ENCODE measurements around the gene C2CD2L. TPM values are rescaled to one million over a fixed set of nuclear protein-coding genes. Genes with fewer than 3 reads are reported as not detected.

Gene C2CD2L
- total RNA-seq, 1 experiment from 2014 or later, result 6.4 TPM

- 0 out of 2 replicates have a peak, but pooled peaks have one; percentile 9 for TF ChIP-seq FOXP4 (CRISPR knock-in tag; IDR thresholded peaks at IDR 0.05)
These were observed 13.0 kb upstream of the C2CD2L start (continued) for GRCh38 chr11:119093942-119094815.

GRCh38 chr11:119094816-119095065, 12.4 kb upstream of the C2CD2L start:
- DNase-seq (ENCODE audit: low spot score) (peak; percentile 74), ATAC-seq (peak; percentile 14)
- peak overlapping the region; percentile 68 for H3K27ac Mint-ChIP-seq
- H3K36me3 Mint-ChIP-seq, result peaks cover 51% of the 10 kb centered on the region
- TF ChIP-seq, protein P1, sequence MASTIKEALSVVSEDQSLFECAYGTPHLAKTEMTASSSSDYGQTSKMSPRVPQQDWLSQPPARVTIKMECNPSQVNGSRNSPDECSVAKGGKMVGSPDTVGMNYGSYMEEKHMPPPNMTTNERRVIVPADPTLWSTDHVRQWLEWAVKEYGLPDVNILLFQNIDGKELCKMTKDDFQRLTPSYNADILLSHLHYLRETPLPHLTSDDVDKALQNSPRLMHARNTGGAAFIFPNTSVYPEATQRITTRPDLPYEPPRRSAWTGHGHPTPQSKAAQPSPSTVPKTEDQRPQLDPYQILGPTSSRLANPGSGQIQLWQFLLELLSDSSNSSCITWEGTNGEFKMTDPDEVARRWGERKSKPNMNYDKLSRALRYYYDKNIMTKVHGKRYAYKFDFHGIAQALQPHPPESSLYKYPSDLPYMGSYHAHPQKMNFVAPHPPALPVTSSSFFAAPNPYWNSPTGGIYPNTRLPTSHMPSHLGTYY (CRISPR knock-in tag; IDR thresholded peaks at IDR 0.05), result no peak
- no peak; the same call in 1 of the 2 replicates for TF ChIP-seq NR2C2 (CRISPR knock-in tag; IDR thresholded peaks at IDR 0.05)
- TF ChIP-seq HMGXB4 (CRISPR knock-in tag; IDR thresholded peaks at IDR 0.05), result peak; percentile 96
- TF ChIP-seq SMAD4 (CRISPR knock-in tag; IDR thresholded peaks at IDR 0.05), result 0 out of 2 replicates have a peak, but pooled peaks have one; percentile 26
- peak overlapping the region; percentile 94 for H3K4me3 Mint-ChIP-seq
- no peaks in the 10 kb centered on the region for H3K9me3 Mint-ChIP-seq
- no peaks in the 10 kb centered on the region for H3K27me3 Mint-ChIP-seq (ENCODE audit: low read depth)
- CTCF ChIA-PET, result interaction anchor here (0.6 to 2.1 kb wide), 5 partner anchors 29 to 246 kb away, joined by 3 to 8 read pairs (median 4); partner anchors contain the start of gene C1QTNF5
- POLR2A ChIA-PET, result interaction anchor here (0.6 to 2.6 kb wide), 6 partner anchors 10 to 102 kb away, joined by 3 to 12 read pairs (median 4); partner anchors contain the start of genes C2CD2L, HMBS and VPS11
- H3K4me1 Mint-ChIP-seq, result peaks cover 24% of the 10 kb centered on the region

DNA sequence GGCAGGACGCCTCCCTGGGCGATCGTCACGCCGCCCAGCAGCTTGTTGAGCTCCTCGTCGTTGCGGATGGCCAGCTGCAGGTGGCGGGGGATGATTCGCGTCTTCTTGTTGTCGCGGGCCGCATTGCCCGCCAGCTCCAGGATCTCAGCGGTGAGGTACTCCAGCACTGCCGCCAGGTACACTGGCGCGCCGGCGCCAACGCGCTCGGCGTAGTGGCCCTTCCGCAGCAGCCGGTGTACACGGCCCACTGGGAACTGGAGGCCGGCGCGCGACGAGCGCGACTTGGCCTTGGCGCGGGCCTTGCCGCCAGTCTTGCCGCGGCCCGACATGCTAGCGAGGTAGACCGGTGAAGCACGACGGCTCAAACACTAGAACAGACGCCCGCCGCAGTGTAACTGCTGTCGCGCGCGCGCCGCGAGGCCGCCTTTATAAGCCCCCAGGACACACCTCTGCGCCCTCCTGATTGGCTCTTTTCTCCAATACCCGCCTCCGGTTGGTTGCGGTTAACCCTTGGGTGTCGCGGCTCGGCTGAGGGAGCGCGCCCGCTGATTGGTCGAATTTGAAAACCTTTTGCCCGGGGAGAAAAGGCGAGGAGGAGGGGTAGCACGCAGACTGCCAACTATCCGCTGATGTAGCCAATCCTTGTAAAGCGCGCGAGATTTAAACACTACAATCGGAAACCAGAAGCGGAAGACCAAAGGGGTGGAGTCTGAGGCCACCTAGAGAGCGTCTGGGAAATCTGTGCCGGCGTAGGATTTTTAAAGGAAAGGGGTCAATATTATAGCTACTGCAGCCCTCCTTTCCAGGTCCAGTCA, 11.9 kb upstream of the C2CD2L start:
- H3K27me3 Mint-ChIP-seq (ENCODE audit: low read depth), result no peaks in the 10 kb centered on the region
- H3K36me3 Mint-ChIP-seq, result peaks cover 51% of the 10 kb centered on the region
- H3K27ac Mint-ChIP-seq, result peak overlapping the region; percentile 84
- ATAC-seq (peak; percentile 90), DNase-seq (ENCODE audit: low spot score) (peak; percentile 99)
- POLR2A ChIA-PET, result interaction anchor here (0.6 to 2.6 kb wide), 8 partner anchors 10 to 243 kb away, joined by 3 to 12 read pairs (median 4); partner anchors contain the start of genes C2CD2L, HMBS and VPS11
- peaks cover 29% of the 10 kb centered on the region for H3K4me1 Mint-ChIP-seq
- H3K9me3 Mint-ChIP-seq, result no peaks in the 10 kb centered on the region
- H3K4me3 Mint-ChIP-seq, result peak overlapping the region; percentile 94
- CTCF ChIA-PET, result interaction anchor here (0.6 to 2.1 kb wide), 10 partner anchors 11 to 405 kb away, joined by 3 to 8 read pairs (median 3); partner anchors contain the start of genes C1QTNF5, C2CD2L, HMBS and NLRX1
- no peak for TF ChIP-seq ZSCAN18 (CRISPR knock-in tag; IDR thresholded peaks at IDR 0.05)
- TF ChIP-seq, protein P2, sequence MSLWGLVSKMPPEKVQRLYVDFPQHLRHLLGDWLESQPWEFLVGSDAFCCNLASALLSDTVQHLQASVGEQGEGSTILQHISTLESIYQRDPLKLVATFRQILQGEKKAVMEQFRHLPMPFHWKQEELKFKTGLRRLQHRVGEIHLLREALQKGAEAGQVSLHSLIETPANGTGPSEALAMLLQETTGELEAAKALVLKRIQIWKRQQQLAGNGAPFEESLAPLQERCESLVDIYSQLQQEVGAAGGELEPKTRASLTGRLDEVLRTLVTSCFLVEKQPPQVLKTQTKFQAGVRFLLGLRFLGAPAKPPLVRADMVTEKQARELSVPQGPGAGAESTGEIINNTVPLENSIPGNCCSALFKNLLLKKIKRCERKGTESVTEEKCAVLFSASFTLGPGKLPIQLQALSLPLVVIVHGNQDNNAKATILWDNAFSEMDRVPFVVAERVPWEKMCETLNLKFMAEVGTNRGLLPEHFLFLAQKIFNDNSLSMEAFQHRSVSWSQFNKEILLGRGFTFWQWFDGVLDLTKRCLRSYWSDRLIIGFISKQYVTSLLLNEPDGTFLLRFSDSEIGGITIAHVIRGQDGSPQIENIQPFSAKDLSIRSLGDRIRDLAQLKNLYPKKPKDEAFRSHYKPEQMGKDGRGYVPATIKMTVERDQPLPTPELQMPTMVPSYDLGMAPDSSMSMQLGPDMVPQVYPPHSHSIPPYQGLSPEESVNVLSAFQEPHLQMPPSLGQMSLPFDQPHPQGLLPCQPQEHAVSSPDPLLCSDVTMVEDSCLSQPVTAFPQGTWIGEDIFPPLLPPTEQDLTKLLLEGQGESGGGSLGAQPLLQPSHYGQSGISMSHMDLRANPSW (CRISPR knock-in tag; conservative IDR thresholded peaks at IDR 0.05; ENCODE audit: low read depth), result no peak
- TF ChIP-seq IRF2 (CRISPR knock-in tag; IDR thresholded peaks at IDR 0.05; ENCODE audit: borderline replicate concordance, low read depth), result no peak
- no peak for TF ChIP-seq NR3C1 (CRISPR knock-in tag; conservative IDR thresholded peaks at IDR 0.05; ENCODE audit: low read depth)
- no peak for TF ChIP-seq JAZF1 (CRISPR knock-in tag; IDR thresholded peaks at IDR 0.05)
- TF ChIP-seq KAT7 (CRISPR knock-in tag; IDR thresholded peaks at IDR 0.05; ENCODE audit: borderline replicate concordance), result no peak
- TF ChIP-seq ZNF396 (CRISPR knock-in tag; IDR thresholded peaks at IDR 0.05; ENCODE audit: borderline replicate concordance), result no peak
- TF ChIP-seq FOXJ3 (CRISPR knock-in tag; IDR thresholded peaks at IDR 0.05; ENCODE audit: borderline replicate concordance), result 0 out of 2 replicates have a peak, but pooled peaks have one; percentile 84
- TF ChIP-seq NFATC4 (CRISPR knock-in tag; IDR thresholded peaks at IDR 0.05), result peak; percentile 88; the same call in 1 of the 2 replicates
- TF ChIP-seq, protein P1 (CRISPR knock-in tag; IDR thresholded peaks at IDR 0.05), result peak; percentile 88; the same call in 1 of the 2 replicates
- TF ChIP-seq TP53 (CRISPR knock-in tag; IDR thresholded peaks at IDR 0.05), result peak; percentile 79; the same call in 1 of the 2 replicates
- peak; percentile 51; the same call in 1 of the 2 replicates for TF ChIP-seq ZNF671 (CRISPR knock-in tag; IDR thresholded peaks at IDR 0.05)
- peak; percentile 57 for TF ChIP-seq TEAD4 (CRISPR knock-in tag; IDR thresholded peaks at IDR 0.05)
- 0 out of 2 replicates have a peak, but pooled peaks have one; percentile 76 for TF ChIP-seq SMAD4 (CRISPR knock-in tag; IDR thresholded peaks at IDR 0.05)
- peak; percentile 92; the same call in 1 of the 2 replicates for TF ChIP-seq PRRX2 (CRISPR knock-in tag; IDR thresholded peaks at IDR 0.05)
